GM15510 (cell line): ENCODE data around the gene PARN.

Experiments
- POLR2A ChIP-seq: IDR thresholded peaks from 3 replicates; pipeline ENCODE4 v1.6.1; 2011; ENCODE audit warnings: borderline replicate concordance; ENCODE audit not compliant: insufficient read length; ENCODE audit errors: extremely low read depth

The PARN gene

GRCh38 chr16:14486520-14487303, 143.3 kb downstream of the PARN start:
- TF ChIP-seq POLR2A: no peak

GRCh38 chr16:14485811-14486519, 144.1 kb downstream of the PARN start:
- TF ChIP-seq POLR2A: no peak

- no peak for TF ChIP-seq POLR2A
Measured at GRCh38 chr16:14485121-14485551, 144.9 kb downstream of the PARN start.

GRCh38 chr16:14483819-14484385, 146.2 kb downstream of the PARN start:
- no peak for TF ChIP-seq POLR2A

GRCh38 chr16:14476183-14476582, 153.9 kb downstream of the PARN start:
- TF ChIP-seq POLR2A: no peak

- TF ChIP-seq POLR2A: no peak
Measured at GRCh38 chr16:14475370-14476139, 154.5 kb downstream of the PARN start.

GRCh38 chr16:14473488-14473887, 156.6 kb downstream of the PARN start:
- TF ChIP-seq POLR2A: no peak

GRCh38 chr16:14472357-14472756, 157.7 kb downstream of the PARN start:
- no peak for TF ChIP-seq POLR2A

GRCh38 chr16:14470788-14471187, 159.3 kb downstream of the PARN start:
- no peak for TF ChIP-seq POLR2A

GRCh38 chr16:14465799-14466198, 164.3 kb downstream of the PARN start:
- no peak for TF ChIP-seq POLR2A

GRCh38 chr16:14464796-14465195, 165.3 kb downstream of the PARN start:
- TF ChIP-seq POLR2A: no peak

GRCh38 chr16:14464192-14464591, 165.9 kb downstream of the PARN start:
- no peak for TF ChIP-seq POLR2A

GRCh38 chr16:14462811-14463210, 167.2 kb downstream of the PARN start:
- no peak for TF ChIP-seq POLR2A

GRCh38 chr16:14460726-14461125, 169.3 kb downstream of the PARN start:
- TF ChIP-seq POLR2A: no peak

GRCh38 chr16:14458576-14458975, 171.5 kb downstream of the PARN start:
- no peak for TF ChIP-seq POLR2A

- no peak for TF ChIP-seq POLR2A
Measured at GRCh38 chr16:14456793-14457481, 173.1 kb downstream of the PARN start.
